ENCODE results near the gene SLC6A1. TPM values are rescaled to one million over a fixed set of nuclear protein-coding genes. Genes with fewer than 3 reads are reported as not detected.

The SLC6A1 gene
- polyA plus RNA-seq, 1 of the 3 experiments (the other 2 are of a cell fraction), result not detected

GRCh38 chr3:10984371-10984896 lies 8.1 kb upstream of the SLC6A1 start:
- H4K20me1 ChIP-seq (ENCODE audit: insufficient read depth), result no peaks in the 10 kb centered on the region
- TF ChIP-seq PBX3 (IDR thresholded peaks at IDR 0.05) (no peak), FOXM1 (IDR thresholded peaks at IDR 0.05; ENCODE audit: low read depth) (no peak), JUND (IDR thresholded peaks at IDR 0.05) (no peak), RXRA (IDR thresholded peaks at IDR 0.05; ENCODE audit: borderline replicate concordance, low read depth) (no peak)
- DNase-seq, result no peak
- H3K79me2 ChIP-seq (ENCODE audit: insufficient read depth), result no peaks in the 10 kb centered on the region
- no peak overlapping the region for H3K27ac ChIP-seq (ENCODE audit: low read depth in 2 of 2, low read length in 1 of 2)
- no peaks in the 10 kb centered on the region for H3K9me2 ChIP-seq
- H3K4me2 ChIP-seq, result no peak overlapping the region
- H2AFZ ChIP-seq (ENCODE audit: low read depth), result no peak overlapping the region
- H3K27me3 ChIP-seq (ENCODE audit: insufficient read depth), result no peaks in the 10 kb centered on the region
- no peaks in the 10 kb centered on the region for H3F3A ChIP-seq (replicated peaks; ENCODE audit: insufficient read depth)
- H3K9me3 ChIP-seq, result no peaks in the 10 kb centered on the region
- H3K9ac ChIP-seq, result no peak overlapping the region
- ChIA-PET CTCF (interaction anchor here (0.9 to 11.8 kb wide), 8 partner anchors 9 to 226 kb away, joined by 4 to 102 read pairs (median 8); no protein-coding TSS in a partner anchor), POLR2A (no interaction called here)
- no peaks in the 10 kb centered on the region for H3K36me3 ChIP-seq (replicated peaks in 1 of 2; ENCODE audit: control insufficient read depth in 1 of 2, insufficient read depth in 2 of 2, low read length in 1 of 2)
- no peak overlapping the region for H3K4me3 ChIP-seq (ENCODE audit: low read depth in 2 of 2, low read length in 1 of 2)
- H3K4me1 ChIP-seq (ENCODE audit: control insufficient read depth in 1 of 2, insufficient read depth in 2 of 2, low read depth in 1 of 2, low read length in 1 of 2), result no peaks in the 10 kb centered on the region
- 20% methylated on average over 1 of the region's 1 CpG for WGBS (ENCODE audit: low lambda C conversion rate)

DNA sequence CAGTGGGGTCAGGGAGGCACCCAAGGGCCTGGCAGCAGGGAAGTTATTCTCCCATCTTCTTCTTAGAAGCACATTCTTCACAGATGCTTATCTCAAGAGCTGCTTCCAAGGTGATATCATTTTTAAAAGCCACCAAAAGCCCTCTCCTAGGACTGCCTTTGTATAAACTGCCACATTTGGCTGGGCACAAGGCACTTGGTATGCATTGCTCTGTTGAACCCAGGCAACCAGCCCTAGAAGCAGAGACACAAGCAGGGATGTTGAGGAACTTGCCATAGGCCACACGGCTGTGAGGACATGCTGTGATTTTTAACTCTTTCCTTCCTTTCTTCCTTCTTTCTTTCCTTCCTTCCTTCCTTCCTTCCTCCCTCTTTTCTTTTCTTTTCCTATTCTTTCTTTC lies 7.4 kb upstream of the SLC6A1 start:
- Histone ChIP-seq H3F3A (replicated peaks; ENCODE audit: insufficient read depth) (no peaks in the 10 kb centered on the region), H2AFZ (ENCODE audit: low read depth) (no peak overlapping the region), H3K4me3 (ENCODE audit: low read depth in 2 of 2, low read length in 1 of 2) (no peak overlapping the region), H3K9ac (no peak overlapping the region), H3K79me2 (ENCODE audit: insufficient read depth) (no peaks in the 10 kb centered on the region), H3K27me3 (ENCODE audit: insufficient read depth) (no peaks in the 10 kb centered on the region), H3K9me3 (no peaks in the 10 kb centered on the region), H3K27ac (ENCODE audit: low read depth in 2 of 2, low read length in 1 of 2) (no peak overlapping the region), H4K20me1 (ENCODE audit: insufficient read depth) (no peaks in the 10 kb centered on the region), H3K4me2 (no peak overlapping the region), H3K9me2 (no peaks in the 10 kb centered on the region), H3K4me1 (ENCODE audit: control insufficient read depth in 1 of 2, insufficient read depth in 2 of 2, low read depth in 1 of 2, low read length in 1 of 2) (no peaks in the 10 kb centered on the region), H3K36me3 (replicated peaks in 1 of 2; ENCODE audit: control insufficient read depth in 1 of 2, insufficient read depth in 2 of 2, low read length in 1 of 2) (no peaks in the 10 kb centered on the region)
- 31% methylated on average over 1 of the region's 1 CpG for WGBS (ENCODE audit: low lambda C conversion rate)
- ChIA-PET CTCF (interaction anchor here (1.5 to 11.8 kb wide), 6 partner anchors 9 to 227 kb away, joined by 4 to 102 read pairs (median 10); no protein-coding TSS in a partner anchor), POLR2A (no interaction called here)
- TF ChIP-seq SIN3A (IDR thresholded peaks at IDR 0.05; ENCODE audit: borderline replicate concordance, low read depth, low read length), result no peak
- no peak for DNase-seq

GRCh38 chr3:10986592-10986991 lies 6.0 kb upstream of the SLC6A1 start:
- no peak overlapping the region for H2AFZ ChIP-seq (ENCODE audit: low read depth)
- CTCF ChIA-PET, result interaction anchor here (1.0 to 11.8 kb wide), 6 partner anchors 10 to 228 kb away, joined by 3 to 102 read pairs (median 6); no protein-coding TSS in a partner anchor
- no peaks in the 10 kb centered on the region for H3K79me2 ChIP-seq (ENCODE audit: insufficient read depth)
- no peak overlapping the region for H3K9ac ChIP-seq
- H3K4me3 ChIP-seq (ENCODE audit: low read depth in 2 of 2, low read length in 1 of 2), result no peak overlapping the region
- H3K4me2 ChIP-seq, result no peak overlapping the region
- H4K20me1 ChIP-seq (ENCODE audit: insufficient read depth), result no peaks in the 10 kb centered on the region
- DNase-seq, result no peak
- H3K4me1 ChIP-seq (ENCODE audit: control insufficient read depth in 1 of 2, insufficient read depth in 2 of 2, low read depth in 1 of 2, low read length in 1 of 2), result peaks cover 0 to under 1% of the 10 kb centered on the region in 2 experiments; a peak in 1 of 4 replicates
- WGBS (ENCODE audit: low lambda C conversion rate), result 34% methylated on average over 5 of the region's 5 CpGs
- no peaks in the 10 kb centered on the region for H3K36me3 ChIP-seq (replicated peaks in 1 of 2; ENCODE audit: control insufficient read depth in 1 of 2, insufficient read depth in 2 of 2, low read length in 1 of 2)
- H3K27me3 ChIP-seq (ENCODE audit: insufficient read depth), result peaks cover 11% of the 10 kb centered on the region; the same call in 1 of the 2 replicates
- H3K9me3 ChIP-seq, result no peaks in the 10 kb centered on the region
- TF ChIP-seq TAF1 (IDR thresholded peaks at IDR 0.05; ENCODE audit: borderline replicate concordance, low read depth, low read length), result no peak
- no peak for TF ChIP-seq MEF2A (IDR thresholded peaks at IDR 0.05; ENCODE audit: borderline replicate concordance, low read depth)
- TF ChIP-seq REST (IDR thresholded peaks at IDR 0.05; ENCODE audit: low read depth, low read length), result no peak
- no peak for TF ChIP-seq USF2 (IDR thresholded peaks at IDR 0.05; ENCODE audit: borderline replicate concordance, low read depth, low read length)
- POLR2A ChIA-PET, result interaction anchor here (0.6 kb wide), 1 partner anchor 8 kb away, joined by 3 read pairs; no protein-coding TSS in a partner anchor
- no peaks in the 10 kb centered on the region for H3F3A ChIP-seq (replicated peaks; ENCODE audit: insufficient read depth)
- no peak overlapping the region for H3K27ac ChIP-seq (ENCODE audit: low read depth in 2 of 2, low read length in 1 of 2)
- no peaks in the 10 kb centered on the region for H3K9me2 ChIP-seq
